NCI-H2171 (cell line): ENCODE data around the gene GNS.

Experiments
- DNase-seq: peaks from one replicate; lab custom pipeline; 2025; lab: John Stamatoyannopoulos, UW

The GNS gene

DNA sequence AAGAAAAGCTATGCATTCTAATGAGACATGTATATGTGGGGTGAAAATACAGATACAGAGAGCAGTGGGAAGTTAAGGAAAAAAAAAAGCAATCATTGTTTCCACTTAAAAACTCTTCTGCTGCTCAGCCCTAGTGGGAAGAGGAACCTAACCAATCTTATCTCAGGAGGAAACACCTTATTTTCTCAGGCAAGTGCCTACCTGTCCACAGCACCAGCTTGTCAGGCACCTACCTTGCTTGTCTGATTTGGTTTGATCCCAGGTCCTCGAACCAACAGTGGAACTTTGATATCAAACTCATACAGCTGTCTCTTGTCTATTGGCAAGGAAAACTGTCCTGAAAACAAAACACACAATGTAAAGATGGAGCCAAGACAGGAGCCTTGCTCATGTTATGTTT is 22.4 kb downstream of the GNS start:
- DNase-seq, result no peak

- no peak for DNase-seq
Observed at GRCh38 chr12:64735442-64735841, 23.8 kb downstream of the GNS start.

DNA sequence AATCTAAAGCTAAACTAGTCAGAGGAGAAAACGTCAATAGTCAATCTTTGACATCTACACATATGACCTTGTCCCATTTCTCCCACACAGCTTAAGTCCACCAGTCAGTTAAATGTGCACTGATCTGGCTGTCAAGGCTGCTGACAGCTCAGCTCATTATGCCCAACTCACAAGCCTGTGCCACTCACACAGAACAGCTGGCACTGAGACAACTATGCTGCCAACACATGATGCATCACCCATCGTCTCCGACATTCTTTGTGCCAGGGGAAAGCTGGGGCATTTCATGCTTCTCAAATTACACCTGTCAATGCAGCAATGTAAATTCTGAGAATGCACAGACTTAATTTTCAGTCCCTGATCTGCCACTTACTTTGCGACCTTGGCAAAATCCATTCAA is 25.3 kb downstream of the GNS start:
- DNase-seq, result peak; percentile 65

GRCh38 chr12:64731683-64732082 is 27.5 kb downstream of the GNS start:
- DNase-seq, result no peak

DNA sequence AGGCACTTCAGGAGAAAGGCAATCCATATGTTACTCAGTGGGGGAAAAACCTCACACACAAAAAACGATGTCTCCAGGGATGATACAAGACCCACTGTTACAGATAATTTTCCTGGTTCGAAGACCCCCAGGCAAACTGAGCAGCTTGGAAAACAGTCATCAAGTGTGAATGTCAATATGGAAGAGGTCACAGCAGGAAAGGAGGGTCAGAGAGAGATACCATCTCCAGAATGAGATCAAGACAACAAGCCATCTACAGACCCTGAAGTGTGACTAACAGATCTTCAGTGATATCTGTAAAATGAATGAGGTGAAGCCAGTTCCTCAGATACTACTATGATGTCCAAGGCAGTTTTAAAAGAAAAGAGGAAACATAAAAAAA is 28.6 kb downstream of the GNS start:
- DNase-seq, result peak; percentile 78

DNA sequence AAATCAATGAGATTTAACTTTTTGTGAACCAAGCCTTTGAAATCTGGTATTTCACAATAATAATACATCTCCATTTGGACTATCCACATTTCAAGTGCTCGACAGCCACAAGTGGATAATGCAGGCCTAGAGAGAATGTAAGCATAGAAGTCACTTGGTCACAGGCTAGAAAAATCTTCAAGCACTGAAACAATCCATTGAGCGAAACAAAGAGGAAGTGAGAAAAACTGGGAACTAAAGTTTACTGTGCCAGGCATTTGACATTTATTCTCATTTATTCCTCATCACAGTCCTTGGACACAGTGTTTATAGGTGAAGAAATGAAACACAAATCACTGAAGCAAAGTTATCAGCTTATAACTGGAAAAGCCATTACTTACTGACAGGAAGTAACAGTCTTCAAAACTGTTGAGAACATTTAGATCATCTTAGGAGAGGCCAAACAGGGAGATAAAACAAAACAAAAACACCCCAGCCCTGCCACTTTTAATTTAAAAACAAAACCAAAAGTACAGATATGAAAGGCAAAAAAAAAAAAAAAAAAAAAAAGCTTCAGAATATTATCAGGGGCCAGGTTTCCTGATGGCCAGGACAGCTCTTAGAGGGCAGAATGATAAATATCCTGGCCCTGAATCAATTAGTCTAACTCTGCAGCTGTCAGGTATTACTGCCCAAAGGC is 29.2 kb downstream of the GNS start:
- no peak for DNase-seq

- DNase-seq, result no peak
Observed at GRCh38 chr12:64724201-64724745, 34.9 kb downstream of the GNS start.

GRCh38 chr12:64723630-64724029 is 35.6 kb downstream of the GNS start:
- DNase-seq, result no peak

GRCh38 chr12:64722835-64723234 is 36.4 kb downstream of the GNS start:
- no peak for DNase-seq

DNA sequence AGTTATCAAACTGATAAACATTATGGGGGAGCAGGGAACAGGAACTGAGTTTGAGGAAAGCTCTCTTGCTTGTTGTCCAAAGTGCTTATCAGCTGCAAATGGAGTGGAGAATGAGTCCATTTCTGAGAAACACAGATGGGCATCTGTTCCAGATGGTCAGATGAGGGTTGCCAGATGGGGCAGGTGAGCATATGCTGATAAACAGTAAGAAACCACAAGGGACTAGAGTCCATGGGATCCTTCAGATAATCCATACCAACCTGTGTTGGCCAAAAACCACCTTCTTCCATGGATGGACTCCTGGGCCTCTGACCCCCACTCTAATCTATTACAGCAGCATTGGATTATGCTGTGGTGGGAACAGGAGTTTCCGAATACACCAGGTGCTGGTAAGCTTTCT is 38.3 kb downstream of the GNS start:
- peak; percentile 47 for DNase-seq

GRCh38 chr12:64718649-64719048 is 40.6 kb downstream of the GNS start:
- no peak for DNase-seq

- no peak for DNase-seq
Observed at GRCh38 chr12:64716839-64717455, 42.3 kb downstream of the GNS start.

DNA sequence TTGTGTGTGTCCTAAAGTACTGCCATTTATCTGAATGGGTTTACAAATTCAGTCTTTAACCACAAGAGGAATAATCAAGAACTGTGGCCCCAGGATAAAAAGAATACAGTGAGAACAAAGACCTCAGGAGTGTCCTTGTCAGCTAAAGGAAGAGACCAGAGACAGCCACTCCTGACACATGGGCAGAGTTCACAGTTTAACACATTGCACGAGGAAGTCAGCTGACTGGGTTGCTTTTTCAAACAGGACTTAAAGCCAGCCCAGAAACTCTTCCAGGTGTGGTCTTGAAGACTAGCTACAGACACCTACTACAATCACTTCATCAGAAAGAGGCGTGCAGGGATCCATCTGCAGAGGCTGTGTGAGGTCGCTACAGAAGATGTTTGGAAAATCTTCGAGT is 42.8 kb downstream of the GNS start:
- DNase-seq, result no peak

- DNase-seq, result no peak
Observed at GRCh38 chr12:64714551-64714968, 44.6 kb downstream of the GNS start.

- no peak for DNase-seq
Observed at GRCh38 chr12:64713376-64713775, 45.8 kb downstream of the GNS start.

DNA sequence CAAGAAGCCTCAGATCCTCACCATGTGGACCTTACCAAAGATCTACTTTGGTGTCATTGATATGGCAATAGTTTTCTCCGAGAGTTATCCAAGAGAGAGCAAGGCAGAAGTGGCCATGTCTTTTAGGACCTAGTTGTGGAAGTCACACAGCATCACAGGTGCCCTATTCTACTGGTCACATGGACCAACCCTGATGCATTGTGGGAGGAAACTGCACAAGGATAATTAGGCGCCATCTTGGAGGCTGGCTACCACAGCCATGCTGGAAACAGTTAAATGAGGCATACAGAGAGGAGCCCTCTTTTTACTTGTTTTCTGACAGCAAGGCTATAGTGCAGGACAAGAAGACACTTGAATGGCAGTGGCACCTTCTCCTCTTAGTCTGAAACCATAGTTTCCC is 49.8 kb downstream of the GNS start:
- DNase-seq, result no peak

GRCh38 chr12:64707926-64708325 is 51.3 kb downstream of the GNS start:
- DNase-seq, result no peak

- peak; percentile 11 for DNase-seq
Observed at GRCh38 chr12:64707362-64707761, 51.8 kb downstream of the GNS start.

- DNase-seq, result no peak
Observed at GRCh38 chr12:64706857-64707256, 52.3 kb downstream of the GNS start.

GRCh38 chr12:64706306-64706705 is 52.9 kb downstream of the GNS start:
- no peak for DNase-seq

DNA sequence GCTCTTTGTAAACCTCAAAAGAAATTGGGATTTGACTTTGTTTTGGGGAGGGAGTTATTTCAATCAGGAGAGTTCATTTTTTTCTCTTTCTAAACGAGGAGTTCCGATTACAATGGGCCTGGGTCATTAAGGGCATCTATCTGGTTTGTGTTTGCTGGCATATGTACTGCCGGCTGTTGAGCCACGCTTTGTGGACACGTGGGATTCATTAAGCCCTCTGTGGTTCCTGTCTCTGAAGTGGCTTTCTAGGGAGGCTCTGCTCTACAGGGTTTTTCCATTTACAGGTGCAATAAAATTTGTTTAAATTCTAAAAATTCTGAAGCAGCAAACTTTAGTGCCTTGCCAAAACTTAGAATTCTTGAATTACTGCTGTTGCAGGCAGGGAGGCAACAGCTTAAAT is 57.9 kb downstream of the GNS start:
- no peak for DNase-seq

- DNase-seq, result no peak
Observed at GRCh38 chr12:64700532-64700931, 58.7 kb downstream of the GNS start.

- DNase-seq, result no peak
Observed at GRCh38 chr12:64699504-64700115, 59.6 kb downstream of the GNS start.
